Erythroblast (primary cell): ENCODE results near the gene SAP30BP.

ENCODE experiments used
- GATA1 ChIP-seq: IDR thresholded peaks from 2 replicates; pipeline ENCODE4 v1.6.1; 2011; ENCODE audit warnings: low read depth, mild to moderate bottlenecking, control low read depth, low read length, moderate library complexity
- POLR2A ChIP-seq: IDR thresholded peaks from 2 replicates; pipeline ENCODE4 v1.6.1; 2011; ENCODE audit warnings: mild to moderate bottlenecking, low read length

GRCh38 chr17:75624714-75625345 is 42.3 kb upstream of the SAP30BP start:
- no peak for TF ChIP-seq POLR2A
- no peak for TF ChIP-seq GATA1
